ENCODE measurements around the gene CDKN2B. TPM values are rescaled to one million over a fixed set of nuclear protein-coding genes. Genes with fewer than 3 reads are reported as not detected.
"Not testable (repeated sequence)": the region's sequence is repeated elsewhere in the genome, so short reads cannot be mapped to it uniquely, and the experiment has no call there.

Gene CDKN2B
- total RNA-seq (not detected), total RNA-seq (0 to 8.9 (median 0.39) reads per million in 172 experiments)
- polyA plus RNA-seq (2013, experiment 1 of 2) = 0.70 TPM
- polyA plus RNA-seq (2013, experiment 2 of 2) = 0.83 TPM

- peak in 13 of 14 experiments; percentile 37 to 86 (median 54) for DNase-seq
- Histone ChIP-seq H3K4me3 (ENCODE audit: low read length) (peak within 1 kb of the TSS; percentile 60), H3K27ac (ENCODE audit: low read depth in 1 of 2, low read length in 2 of 2) (no peak within 1 kb of the TSS), H3K4me1 (ENCODE audit: insufficient read depth, low read length) (peaks cover 25% of the 10 kb centered on the region), H3K36me3 (ENCODE audit: insufficient read depth, low read length) (no peaks in the 10 kb centered on the region), H3K27me3 (ENCODE audit: control insufficient read depth in 1 of 2, insufficient read depth in 2 of 2, low read length in 2 of 2) (peaks cover 41 to 73% of the 10 kb centered on the region in 2 experiments), H3K9me3 (ENCODE audit: control insufficient read depth in 1 of 2, insufficient read depth in 1 of 2, low read length in 2 of 2) (peaks cover 0 to 15% of the 10 kb centered on the region in 2 experiments)
- intact Hi-C loops (cut with DNase I, micrococcal nuclease) = loop anchor here (1.0 to 5.0 kb wide), 3 partner anchors 37 to 196 kb away; no protein-coding TSS in a partner anchor
- H3K27ac Mint-ChIP-seq = no peak within 1 kb of the TSS
- H3K9me3 Mint-ChIP-seq = no peaks in the 10 kb centered on the region
- peak; percentile 86 for TF ChIP-seq CTCF (IDR thresholded peaks at IDR 0.05)
- ATAC-seq (ENCODE audit: poor library complexity) = peak; percentile 67
- H3K4me1 Mint-ChIP-seq (ENCODE audit: low read depth) = peaks cover 23% of the 10 kb centered on the region
- CTCF ChIA-PET = interaction anchor here (0.6 to 3.6 kb wide), 25 partner anchors 9 to 215 kb away, joined by 3 to 37 read pairs (median 4); partner anchors contain the start of genes CDKN2A, CDKN2B-AS1 and MTAP
- peaks cover 89% of the 10 kb centered on the region for H3K27me3 Mint-ChIP-seq
- H3K36me3 Mint-ChIP-seq (ENCODE audit: low read depth) = no peaks in the 10 kb centered on the region
- peak within 1 kb of the TSS; percentile 68 for H3K4me3 Mint-ChIP-seq
- POLR2A ChIA-PET = interaction anchor here (0.6 to 2.6 kb wide), 7 partner anchors 14 to 207 kb away, joined by 3 to 19 read pairs (median 4); partner anchors contain the start of genes CDKN2A, CDKN2B-AS1 and MTAP
Measured at GRCh38 chr9:22008717-22009505, at the start of gene CDKN2B. CDKN2B (minus strand) TSS chr9:22009305; CDS start chr9:22008953, 352 bp downstream.

DNA sequence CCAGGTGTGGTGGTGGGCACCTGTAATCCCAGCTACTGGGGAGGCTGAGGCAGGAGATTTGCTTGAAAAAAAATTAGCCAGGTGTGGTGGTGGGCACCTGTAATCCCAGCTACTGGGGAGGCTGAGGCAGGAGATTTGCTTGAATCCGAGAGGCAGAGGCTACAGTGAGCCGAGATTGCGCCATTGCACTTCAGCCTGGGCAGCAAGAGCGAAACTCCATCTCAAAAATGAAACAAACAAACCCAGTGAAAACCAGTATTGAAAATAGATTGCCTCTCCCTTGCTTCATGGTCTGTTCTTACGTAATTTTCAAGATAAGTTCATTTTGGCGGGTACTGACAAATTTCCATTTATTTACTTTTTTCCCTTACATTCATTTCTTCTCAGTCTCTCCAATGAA is 48.9 kb upstream of the CDKN2B start:
- H3K9me3 ChIP-seq (ENCODE audit: control insufficient read depth in 1 of 2, insufficient read depth in 1 of 2, low read length in 2 of 2); DNase-seq; H3K27me3 ChIP-seq (ENCODE audit: control insufficient read depth in 1 of 2, insufficient read depth in 2 of 2, low read length in 2 of 2); intact Hi-C loops (cut with DNase I, micrococcal nuclease); POLR2A ChIA-PET; CTCF ChIA-PET; H3K4me1 ChIP-seq (ENCODE audit: insufficient read depth, low read length); H3K4me1 Mint-ChIP-seq (ENCODE audit: low read depth); H3K9me3 Mint-ChIP-seq; H3K27ac ChIP-seq (ENCODE audit: low read depth in 1 of 2, low read length in 2 of 2); ATAC-seq (ENCODE audit: poor library complexity); H3K4me3 ChIP-seq (ENCODE audit: low read length); H3K36me3 ChIP-seq (ENCODE audit: insufficient read depth, low read length); H3K4me3 Mint-ChIP-seq; H3K27me3 Mint-ChIP-seq; H3K27ac Mint-ChIP-seq; H3K36me3 Mint-ChIP-seq (ENCODE audit: low read depth): not testable (repeated sequence)

GRCh38 chr9:22056402-22056801 is 47.3 kb upstream of the CDKN2B start:
- no peaks in the 10 kb centered on the region for H3K27me3 Mint-ChIP-seq
- no peak overlapping the region for H3K27ac Mint-ChIP-seq
- DNase-seq (no peak), ATAC-seq (ENCODE audit: poor library complexity) (no peak)
- H3K36me3 Mint-ChIP-seq (ENCODE audit: low read depth) = no peaks in the 10 kb centered on the region
- no peaks in the 10 kb centered on the region for H3K4me1 ChIP-seq (ENCODE audit: insufficient read depth, low read length)
- no peaks in the 10 kb centered on the region for H3K9me3 Mint-ChIP-seq
- no peak overlapping the region for H3K4me3 ChIP-seq (ENCODE audit: low read length)
- H3K4me1 Mint-ChIP-seq (ENCODE audit: low read depth) = peaks cover 3% of the 10 kb centered on the region
- H3K27ac ChIP-seq (ENCODE audit: low read depth in 1 of 2, low read length in 2 of 2) = no peak overlapping the region
- TF ChIP-seq CTCF (IDR thresholded peaks at IDR 0.05) = no peak
- POLR2A ChIA-PET = no interaction called here
- no peaks in the 10 kb centered on the region for H3K27me3 ChIP-seq (ENCODE audit: control insufficient read depth in 1 of 2, insufficient read depth in 2 of 2, low read length in 2 of 2)
- intact Hi-C loops (cut with DNase I, micrococcal nuclease) = no loop called here
- CTCF ChIA-PET = interaction anchor here (0.8 to 1.0 kb wide), 2 partner anchors 15 to 19 kb away, joined by 3 read pairs; no protein-coding TSS in a partner anchor
- no peak overlapping the region for H3K4me3 Mint-ChIP-seq
- H3K9me3 ChIP-seq (ENCODE audit: control insufficient read depth in 1 of 2, insufficient read depth in 1 of 2, low read length in 2 of 2) = no peaks in the 10 kb centered on the region
- no peaks in the 10 kb centered on the region for H3K36me3 ChIP-seq (ENCODE audit: insufficient read depth, low read length)

All from CD4-positive, alpha-beta T cell (primary cell).